BJ (cell line): Measurements from ENCODE around the gene LCN10. TPM values are rescaled to one million over a fixed set of nuclear protein-coding genes. Genes with fewer than 3 reads are reported as not detected.

ENCODE experiments used
- CTCF ChIA-PET: fragments of 350-600 bp; formaldehyde crosslinking; extraction: SDS; loops from one replicate; lab custom pipeline; 2021; ENCODE audit warnings: antibody characterized with exemption, inconsistent platforms; lab: Yijun Ruan, JAX
- POLR2A ChIA-PET: fragments of 300-600 bp; sonication (Branson Sonifier 250); formaldehyde crosslinking; extraction: SDS; loops from one replicate; lab custom pipeline; 2021; ENCODE audit warnings: antibody characterized with exemption; lab: Charles Lee
- DNase-seq: peaks from one replicate; pipeline ENCODE4 v3.0.0-alpha.2; 2011; ENCODE audit warnings: low read depth
- H3K27me3 ChIP-seq: 2 replicates; pipeline ENCODE4 v1.6.0; 2011; ENCODE audit warnings: low read length; ENCODE audit not compliant: control insufficient read depth, insufficient read depth
- H3K36me3 ChIP-seq: 2 replicates; pipeline ENCODE4 v1.5.1; 2011; ENCODE audit warnings: low read length; ENCODE audit not compliant: control insufficient read depth, insufficient read depth
- H3K4me3 ChIP-seq: 2 replicates; pipeline ENCODE4 v1.5.1; 2011; ENCODE audit warnings: low read depth, mild to moderate bottlenecking, control low read depth, low read length
- CTCF ChIP-seq: IDR thresholded peaks from 2 replicates; pipeline ENCODE4 v1.5.1; 2011; ENCODE audit warnings: low read depth, mild to moderate bottlenecking, control low read depth, inconsistent platforms, low read length, moderate library complexity; ENCODE audit not compliant: insufficient read depth
- polyA plus RNA-seq: library from polyadenylated mRNA; depleted of rRNA; stranded (reverse); fragments of >200 nt; gene quantifications from 2 replicates; pipeline ENCODE4 v1.2.3, GENCODE V29; 2011

The LCN10 gene
- polyA plus RNA-seq, 1 experiment, result not detected

DNA sequence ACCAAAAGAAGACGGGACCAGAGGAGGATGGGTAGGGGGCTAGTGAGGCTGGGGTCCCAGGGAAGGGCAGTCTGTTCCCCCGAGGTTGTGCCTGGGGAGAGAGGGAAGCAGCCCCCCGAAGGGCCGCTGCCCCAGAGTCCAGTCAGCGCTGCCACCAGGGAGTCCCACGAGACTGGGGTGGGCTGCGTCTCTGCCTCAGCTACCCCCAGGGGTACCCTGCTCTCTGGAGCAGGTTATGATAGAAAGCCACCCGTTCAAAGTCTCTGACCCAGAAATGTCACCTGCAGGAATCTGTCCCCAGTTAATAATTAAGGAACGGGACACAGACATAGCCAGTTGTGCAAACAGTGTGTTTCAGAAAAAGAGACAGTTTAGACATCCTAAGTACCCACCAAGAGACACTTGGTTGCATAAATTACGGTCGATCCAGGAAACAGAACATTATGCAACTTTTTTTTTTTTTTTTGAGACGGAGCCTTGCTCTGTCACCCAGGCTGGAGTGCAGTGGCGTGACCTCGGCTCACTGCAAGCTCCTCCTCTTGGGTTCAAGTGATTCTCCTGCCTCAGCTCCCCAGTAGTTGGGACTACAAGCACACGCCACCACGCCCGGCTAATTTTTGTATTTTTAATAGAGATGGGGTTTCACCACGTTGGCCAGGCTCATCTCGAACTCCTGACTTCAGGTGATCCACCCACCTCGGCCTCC, 44.8 kb downstream of the LCN10 start:
- CTCF ChIA-PET, result interaction anchor here (1.0 to 1.6 kb wide), 3 partner anchors 25 to 258 kb away, joined by 3 to 4 read pairs (median 3); no protein-coding TSS in a partner anchor
- DNase-seq, result no peak
- POLR2A ChIA-PET, result no interaction called here
- Histone ChIP-seq H3K27me3 (peaks cover 8% of the 10 kb centered on the region), H3K36me3 (no peaks in the 10 kb centered on the region), H3K4me3 (no peak overlapping the region)
- TF ChIP-seq CTCF, result no peak

DNA sequence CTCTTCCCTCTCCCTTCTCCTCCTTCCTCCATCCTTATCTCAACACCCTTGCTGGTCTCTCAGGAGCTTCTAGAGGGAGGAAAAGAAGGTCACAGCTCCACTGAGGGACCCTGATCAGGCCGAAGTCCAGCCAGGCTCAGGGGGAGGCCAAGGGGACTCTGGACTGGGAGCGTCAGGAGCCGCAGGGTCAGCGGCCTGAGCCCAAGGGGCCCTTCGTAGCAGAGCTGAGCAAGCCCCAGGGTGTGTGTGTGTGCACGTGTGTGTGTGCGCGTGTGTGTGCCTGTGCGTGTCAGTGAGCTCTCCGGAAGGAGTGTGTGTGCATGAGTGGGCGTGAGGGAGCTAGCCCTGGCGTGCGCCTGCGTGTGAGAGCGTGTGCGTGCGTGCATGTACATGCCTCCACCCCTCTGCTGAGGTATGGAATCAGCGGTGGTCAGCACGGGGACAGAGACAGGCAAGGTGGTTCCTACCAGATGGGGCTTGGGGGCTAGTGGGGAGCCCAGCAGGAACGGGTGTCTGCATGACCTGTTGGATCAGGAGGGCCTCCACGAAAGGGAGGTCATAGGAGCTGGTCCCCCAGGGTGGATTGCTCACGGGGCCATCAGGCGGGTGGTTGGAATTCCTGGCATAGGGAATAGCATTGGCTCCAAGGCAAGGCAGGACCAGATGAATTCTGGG, 45.5 kb downstream of the LCN10 start:
- Histone ChIP-seq H3K27me3 (peaks cover 8% of the 10 kb centered on the region), H3K36me3 (no peaks in the 10 kb centered on the region), H3K4me3 (no peak overlapping the region)
- TF ChIP-seq CTCF, result no peak
- no peak for DNase-seq
- ChIA-PET CTCF (interaction anchor here (1.0 to 1.8 kb wide), 4 partner anchors 25 to 257 kb away, joined by 3 to 6 read pairs (median 4); no protein-coding TSS in a partner anchor), POLR2A (no interaction called here)

GRCh38 chr9:136696502-136696901, 46.2 kb downstream of the LCN10 start:
- H3K36me3 ChIP-seq, result no peaks in the 10 kb centered on the region
- no peak overlapping the region for H3K4me3 ChIP-seq
- peaks cover 6% of the 10 kb centered on the region for H3K27me3 ChIP-seq
- TF ChIP-seq CTCF, result no peak
- CTCF ChIA-PET, result interaction anchor here (0.6 to 1.8 kb wide), 4 partner anchors 24 to 212 kb away, joined by 3 to 6 read pairs (median 4); no protein-coding TSS in a partner anchor
- POLR2A ChIA-PET, result no interaction called here
- DNase-seq, result no peak

- POLR2A ChIA-PET, result no interaction called here
- DNase-seq, result no peak
- CTCF ChIA-PET, result interaction anchor here (0.6 to 1.8 kb wide), 4 partner anchors 25 to 211 kb away, joined by 3 to 6 read pairs (median 4); no protein-coding TSS in a partner anchor
- Histone ChIP-seq H3K27me3 (peaks cover 6% of the 10 kb centered on the region), H3K36me3 (no peaks in the 10 kb centered on the region), H3K4me3 (no peak overlapping the region)
- no peak for TF ChIP-seq CTCF
Observed at GRCh38 chr9:136695955-136696354, 46.8 kb downstream of the LCN10 start.

- peaks cover 6% of the 10 kb centered on the region for H3K27me3 ChIP-seq
- ChIA-PET POLR2A (no interaction called here), CTCF (interaction anchor here (0.6 to 1.8 kb wide), 5 partner anchors 8 to 211 kb away, joined by 3 to 6 read pairs (median 5); no protein-coding TSS in a partner anchor)
- no peak overlapping the region for H3K4me3 ChIP-seq
- no peaks in the 10 kb centered on the region for H3K36me3 ChIP-seq
- no peak for DNase-seq
- TF ChIP-seq CTCF, result no peak
Observed at GRCh38 chr9:136695435-136695895, 47.3 kb downstream of the LCN10 start.
